Fibroblast of mammary gland (primary cell): ENCODE data around the gene NCKIPSD.

Source experiments
- DNase-seq: peaks from one replicate; pipeline ENCODE4 v3.0.0-alpha.2; 2010; ENCODE audit warnings: low read depth
- H3K4me3 ChIP-seq: 2 replicates; pipeline ENCODE4 v1.5.1; 2011; ENCODE audit warnings: low read depth, mild to moderate bottlenecking, low read length, moderate library complexity; ENCODE audit not compliant: control insufficient read depth
- CTCF ChIP-seq: conservative IDR thresholded peaks from 2 replicates; pipeline ENCODE4 v1.5.1; 2011; ENCODE audit warnings: low read depth, low read length, inconsistent platforms; ENCODE audit not compliant: control insufficient read depth, insufficient read depth

NCKIPSD gene

GRCh38 chr3:48655063-48655462 lies 30.7 kb downstream of the NCKIPSD start:
- DNase-seq = no peak
- TF ChIP-seq CTCF = no peak
- no peak overlapping the region for H3K4me3 ChIP-seq

GRCh38 chr3:48652923-48653715 lies 32.6 kb downstream of the NCKIPSD start:
- DNase-seq = no peak
- no peak overlapping the region for H3K4me3 ChIP-seq
- no peak for TF ChIP-seq CTCF

- no peak for TF ChIP-seq CTCF
- DNase-seq = no peak
- no peak overlapping the region for H3K4me3 ChIP-seq
Observed at GRCh38 chr3:48651771-48652170, 33.9 kb downstream of the NCKIPSD start.

GRCh38 chr3:48650723-48651122 lies 35.0 kb downstream of the NCKIPSD start:
- TF ChIP-seq CTCF = no peak
- no peak overlapping the region for H3K4me3 ChIP-seq
- DNase-seq = no peak

GRCh38 chr3:48648188-48648850 lies 37.4 kb downstream of the NCKIPSD start:
- no peak for TF ChIP-seq CTCF
- no peak overlapping the region for H3K4me3 ChIP-seq
- DNase-seq = no peak

- no peak for DNase-seq
- TF ChIP-seq CTCF = no peak
- no peak overlapping the region for H3K4me3 ChIP-seq
Observed at GRCh38 chr3:48647714-48648113, 38.0 kb downstream of the NCKIPSD start.
